HG03354 (cell line): Measurements from ENCODE around the gene SCN9A.
"Not testable (repeated sequence)": the region's sequence is repeated elsewhere in the genome, so short reads cannot be mapped to it uniquely, and the experiment has no call there.

Experiments used
- ATAC-seq: cut with Tn5 transposase; IDR thresholded peaks from one replicate; pipeline ENCODE4 v1.9.1; 2021; ENCODE audit warnings: mild to moderate bottlenecking; ENCODE audit not compliant: unreplicated experiment, poor library complexity, severe bottlenecking

SCN9A gene

DNA sequence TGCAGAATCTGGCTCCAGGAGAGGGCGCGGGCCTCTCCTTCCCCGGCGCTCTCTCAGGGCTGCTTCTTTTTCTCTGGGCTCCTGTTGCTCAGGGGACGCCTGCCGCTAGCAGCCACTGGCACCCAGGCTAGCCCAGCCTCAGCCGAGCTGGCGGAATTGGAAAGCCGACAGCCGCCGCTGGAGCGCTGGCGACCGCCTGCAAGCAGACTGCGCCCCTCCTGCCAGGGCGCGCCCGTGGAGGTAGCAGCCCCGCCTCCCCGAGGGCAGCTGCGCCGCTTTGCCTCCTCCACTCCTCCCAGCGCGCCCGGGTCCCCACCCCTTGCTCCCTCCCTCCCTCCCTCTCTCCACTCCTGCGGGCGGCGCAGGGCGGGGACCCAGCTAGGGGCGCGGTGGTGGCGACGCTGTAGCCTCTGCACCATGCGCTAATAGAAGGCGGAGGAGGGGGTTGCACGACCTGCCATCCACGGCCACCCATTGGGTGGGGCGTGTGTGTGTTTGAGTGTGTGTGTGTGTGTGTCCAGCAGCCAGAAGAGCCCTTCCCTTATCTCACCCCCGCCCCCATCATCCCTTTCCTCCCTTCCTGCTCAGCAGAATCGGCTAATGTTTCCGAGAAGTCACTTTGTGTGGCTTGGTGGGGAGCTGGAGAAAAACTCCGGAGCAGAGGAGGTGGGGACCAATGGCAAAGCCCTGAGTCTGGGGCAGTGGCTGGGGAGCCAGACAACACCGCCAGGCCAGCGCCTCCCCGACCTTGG, at the start of gene SCN9A:
SCN9A (minus strand) TSS at position 209 of the 752 bp plus-strand sequence. CDS start 64,188 bp downstream, outside the sequence.
- ATAC-seq: peak; percentile 79

- no peak for ATAC-seq
Observed at GRCh38 chr2:166424841-166425240, 49.1 kb upstream of the SCN9A start.

GRCh38 chr2:166419616-166419934, 43.8 kb upstream of the SCN9A start:
- no peak for ATAC-seq

GRCh38 chr2:166418853-166419615, 43.3 kb upstream of the SCN9A start:
- no peak for ATAC-seq

DNA sequence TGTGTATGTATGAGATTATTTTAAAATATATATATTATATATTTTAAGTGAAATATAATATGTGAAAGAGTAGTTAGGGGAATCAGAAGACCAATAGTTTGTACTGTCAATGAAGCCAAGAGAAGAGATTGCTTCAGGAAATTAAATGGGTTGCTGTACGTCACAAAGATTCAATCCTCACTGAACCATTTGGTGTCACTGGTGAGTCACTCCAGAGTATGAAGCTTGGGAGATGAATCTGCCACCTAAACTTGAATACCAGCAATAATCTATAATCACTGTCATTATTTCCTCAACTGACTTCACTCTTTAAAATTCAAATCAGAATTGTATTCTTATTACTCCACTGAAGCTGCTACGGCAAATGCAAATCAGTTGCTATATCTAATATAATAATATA, 41.9 kb upstream of the SCN9A start:
- ATAC-seq: no peak

DNA sequence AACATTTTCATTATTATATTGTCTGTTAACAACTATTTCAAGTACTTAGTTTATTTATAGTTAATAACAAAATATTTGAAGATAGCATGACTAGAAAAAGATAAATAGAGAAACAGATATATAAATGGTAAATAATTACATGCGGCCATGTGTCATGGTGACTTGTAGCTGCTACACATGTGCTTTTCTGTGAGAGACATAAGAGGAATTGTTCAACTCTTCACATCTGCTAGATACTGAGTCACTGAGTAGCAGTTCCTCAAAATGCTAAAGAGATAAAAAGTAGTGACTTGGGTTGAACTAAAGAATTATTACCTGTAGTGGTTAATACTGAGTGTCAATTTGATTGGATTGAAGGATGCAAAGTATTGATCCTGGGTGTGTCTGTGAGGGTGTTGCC, 37.5 kb upstream of the SCN9A start:
- no peak for ATAC-seq

DNA sequence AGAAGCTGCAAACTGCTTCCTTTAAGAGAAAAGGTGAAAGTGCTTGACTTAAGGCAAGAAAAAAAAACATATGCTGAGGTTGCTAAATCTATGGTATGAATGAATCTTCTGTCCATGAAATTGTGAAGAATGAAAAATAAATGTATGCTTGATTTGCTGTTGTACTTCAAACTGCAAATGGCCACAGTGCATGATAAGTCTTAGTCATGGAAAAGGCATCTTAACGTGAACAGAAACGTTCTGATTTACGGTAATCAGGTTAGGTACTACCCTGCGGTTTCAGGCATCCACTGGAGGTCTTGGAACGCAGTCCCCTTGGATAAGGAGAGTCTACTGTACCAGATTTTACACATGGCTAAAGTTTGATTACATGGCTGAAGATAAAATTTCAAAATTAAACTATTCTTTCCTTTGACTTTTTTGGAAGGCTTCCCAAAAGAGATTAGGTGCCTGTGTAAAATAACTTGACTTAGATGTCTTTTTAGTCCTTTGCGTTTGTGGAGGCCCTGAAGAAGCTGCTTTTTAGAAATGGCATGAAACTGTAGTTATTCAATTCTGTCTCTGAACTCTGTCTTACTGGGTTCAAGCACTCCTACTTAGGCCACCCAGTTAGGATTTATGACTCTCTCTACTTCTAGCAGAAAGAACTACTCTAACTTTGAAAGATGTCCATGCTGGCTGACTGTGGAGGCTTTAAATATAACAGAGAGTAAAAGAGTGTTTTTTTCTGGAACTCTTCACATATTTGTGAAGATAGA, 35.9 kb upstream of the SCN9A start:
- no peak for ATAC-seq

GRCh38 chr2:166410828-166411472, 35.2 kb upstream of the SCN9A start:
- ATAC-seq: no peak

DNA sequence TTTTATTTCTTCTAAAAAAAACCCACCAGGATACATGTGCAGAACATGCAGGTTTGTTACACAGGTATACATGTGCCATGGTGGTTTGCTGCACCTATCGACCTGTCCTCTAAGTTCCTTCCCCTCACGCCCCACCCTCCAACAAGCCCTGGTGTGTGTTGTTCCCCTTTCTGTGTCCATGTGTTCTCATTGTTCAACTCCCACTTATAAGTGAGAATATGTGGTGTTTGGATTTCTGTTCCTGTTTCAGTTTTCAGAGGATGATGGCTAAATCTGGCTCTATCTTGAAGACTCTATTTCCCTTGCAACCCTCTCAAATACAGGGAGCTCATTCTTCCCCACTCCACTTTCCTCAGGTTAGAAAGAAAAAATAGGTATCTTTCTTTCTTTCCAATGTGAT, 32.0 kb upstream of the SCN9A start:
- not testable (repeated sequence) for ATAC-seq

GRCh38 chr2:166406374-166406773, 30.6 kb upstream of the SCN9A start:
- ATAC-seq: no peak

DNA sequence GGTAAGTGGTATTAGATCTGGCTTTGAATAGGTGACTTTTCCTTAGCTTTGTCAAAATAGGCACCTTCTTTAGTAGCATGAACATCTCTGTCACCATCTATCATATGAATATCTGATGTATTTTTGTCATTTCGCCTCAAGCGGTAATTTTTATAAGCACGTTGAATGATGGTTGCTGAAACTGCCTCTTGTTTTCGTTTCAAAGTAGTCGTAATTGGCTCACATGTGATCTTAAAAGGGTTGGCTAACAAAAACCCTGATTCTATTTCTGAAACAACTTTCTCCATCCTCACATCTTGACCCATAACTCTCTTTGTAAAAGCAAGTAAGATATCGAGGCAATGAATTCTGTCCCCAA, 29.8 kb upstream of the SCN9A start:
- ATAC-seq: no peak

- no peak for ATAC-seq
Observed at GRCh38 chr2:166404831-166405568, 29.3 kb upstream of the SCN9A start.

DNA sequence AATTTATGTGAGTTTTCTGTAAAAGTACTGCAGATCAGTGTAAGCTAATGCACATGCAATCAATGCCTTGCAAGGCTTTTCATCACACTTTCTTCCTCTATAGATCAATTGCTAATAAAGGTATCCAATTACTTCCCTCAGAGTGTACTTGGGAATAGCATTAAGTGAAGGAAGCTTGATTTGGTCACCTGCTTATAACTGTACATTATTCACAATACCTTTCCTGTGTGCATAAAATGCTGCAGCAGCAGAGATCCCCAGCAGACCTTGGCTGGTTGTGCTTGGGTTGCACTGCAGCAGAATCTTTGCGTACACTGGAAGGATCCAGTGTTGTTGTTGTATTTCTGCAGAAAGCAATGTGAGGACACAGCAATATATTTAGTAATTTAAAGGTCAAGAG, 18.5 kb upstream of the SCN9A start:
- no peak for ATAC-seq

DNA sequence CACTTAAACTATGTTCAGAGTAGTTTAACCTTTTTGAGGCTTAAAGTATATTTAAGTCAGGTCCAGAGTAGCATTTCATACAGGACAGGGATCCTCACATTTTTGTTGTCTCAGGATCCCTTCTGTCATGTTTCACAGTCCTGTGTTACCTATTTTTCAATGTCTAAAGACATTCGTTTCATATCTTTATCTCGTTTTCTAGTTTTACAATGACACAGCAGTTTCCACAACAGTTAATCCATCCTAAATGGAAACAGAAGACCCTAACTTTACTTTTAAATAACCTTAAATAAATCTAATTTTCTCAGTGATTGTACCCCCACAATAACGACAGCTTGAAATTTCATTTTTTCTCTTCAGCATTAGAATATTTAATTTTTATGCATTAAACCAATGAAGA, 17.3 kb upstream of the SCN9A start:
- no peak for ATAC-seq

DNA sequence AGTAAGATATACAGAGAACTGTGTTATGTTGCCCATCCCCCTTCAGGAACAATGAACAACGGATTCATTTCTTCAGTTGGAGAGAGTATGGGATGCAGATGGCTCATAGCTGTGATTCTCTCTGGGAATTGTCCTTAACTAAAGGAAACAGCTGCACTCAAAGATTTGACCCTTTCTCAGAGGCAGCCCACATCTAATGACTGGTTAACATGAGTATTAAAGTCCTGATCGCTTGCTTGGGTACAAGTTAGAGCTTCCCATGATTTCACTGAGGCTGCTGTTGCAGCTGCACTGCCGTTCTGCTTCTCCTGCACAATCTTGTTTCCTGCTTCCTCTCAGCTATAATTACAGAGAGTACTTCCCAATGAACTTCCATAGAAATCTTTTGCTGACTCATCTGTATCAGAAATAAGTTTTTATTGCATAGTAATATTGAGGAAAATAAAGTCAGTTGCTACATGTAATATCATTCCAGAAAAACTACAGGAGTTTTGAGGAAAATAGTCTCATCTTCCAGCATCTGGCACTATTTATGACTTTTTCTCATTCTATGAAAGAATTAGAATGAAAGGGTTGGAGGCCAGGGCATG, 12.8 kb upstream of the SCN9A start:
- no peak for ATAC-seq

DNA sequence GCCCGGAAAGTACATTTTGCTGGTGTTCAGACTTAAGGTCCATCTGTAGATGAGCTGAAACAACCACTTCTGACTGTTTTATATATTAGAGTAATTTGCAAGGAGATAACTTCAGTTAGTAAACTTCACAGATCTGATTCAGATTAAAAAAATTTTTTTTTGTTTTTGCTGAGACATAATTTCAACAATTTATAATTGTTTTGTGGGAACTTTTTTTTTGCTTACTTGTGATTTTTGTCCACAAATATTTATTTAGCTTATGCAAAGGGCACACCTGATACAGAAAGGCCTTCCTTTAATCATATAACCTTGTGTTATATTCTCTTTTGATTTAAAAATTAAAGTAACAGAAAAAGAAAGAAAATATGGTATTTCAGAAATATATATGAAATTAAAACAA, 9.6 kb upstream of the SCN9A start:
- no peak for ATAC-seq

DNA sequence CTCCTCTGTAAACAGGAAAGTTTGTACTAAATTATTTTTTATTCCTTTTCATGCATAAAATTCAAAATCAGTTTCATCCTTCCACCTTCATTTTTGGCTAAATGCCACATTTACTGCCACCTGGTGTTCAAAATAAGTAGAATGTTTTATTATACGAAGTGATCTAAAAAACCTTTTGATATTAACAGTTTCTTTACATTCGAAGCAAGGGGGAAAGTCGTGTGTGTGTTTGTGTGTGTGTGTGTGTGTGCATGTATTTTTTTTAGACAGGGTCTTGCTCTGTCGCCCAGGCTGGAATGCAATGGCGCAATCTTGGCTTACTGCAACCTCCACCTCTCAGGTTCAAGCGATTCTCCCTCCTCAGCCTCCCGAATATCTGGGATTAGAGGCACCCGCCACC, 9.0 kb upstream of the SCN9A start:
- ATAC-seq: peak; percentile 50

DNA sequence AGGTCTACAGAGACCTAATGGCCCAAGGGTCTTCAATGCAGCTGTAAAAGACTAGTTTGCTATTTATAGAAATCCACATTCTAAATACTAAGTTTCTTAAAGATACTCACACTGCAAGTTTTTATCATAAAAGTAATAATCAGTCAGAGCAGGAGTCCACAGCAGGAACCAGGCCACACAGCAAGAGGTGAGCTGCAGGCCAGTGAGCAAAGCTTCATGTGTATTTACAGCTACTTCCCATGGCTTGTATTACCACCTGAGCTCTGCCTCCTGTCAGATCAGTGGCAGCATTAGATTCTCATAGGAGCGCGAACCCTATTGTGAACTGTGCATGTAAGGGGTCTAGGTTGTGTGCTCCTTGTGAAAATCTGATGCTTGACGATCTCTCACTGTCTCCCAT, 6.7 kb upstream of the SCN9A start:
- ATAC-seq: no peak

- no peak for ATAC-seq
Observed at GRCh38 chr2:166380615-166381014, 4.9 kb upstream of the SCN9A start.
